GM20431 (cell line): ENCODE measurements around the gene FMN1.

ENCODE experiments used
- in situ Hi-C: fragments of 300-500 bp; cut with MseI, MboI; formaldehyde crosslinking; loops from one replicate; pipeline ENCODE4 v1.15.0; 2020; ENCODE audit warnings: low sequenced_read_pairs; ENCODE audit not compliant: unreplicated experiment

Gene FMN1

DNA sequence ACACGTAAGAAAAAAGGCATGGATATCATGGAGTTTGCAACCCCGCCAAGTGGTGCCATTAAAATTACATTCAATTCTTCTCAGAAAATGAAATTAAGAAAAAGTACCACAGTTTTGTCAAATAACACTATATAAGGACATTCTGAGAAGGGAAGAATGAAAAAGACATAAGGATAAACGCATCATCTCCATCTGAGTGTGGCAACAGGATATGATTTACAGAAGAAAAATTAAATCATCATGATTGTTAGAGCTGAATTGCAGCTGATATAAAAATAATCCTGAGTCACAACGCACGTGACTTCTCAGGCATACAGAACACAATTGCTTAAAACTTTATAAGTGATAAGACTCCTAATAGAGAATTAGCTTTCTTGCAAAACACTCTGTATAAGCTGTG lies 342.9 kb downstream of the FMN1 start:
- in situ Hi-C loops: no loop called here

DNA sequence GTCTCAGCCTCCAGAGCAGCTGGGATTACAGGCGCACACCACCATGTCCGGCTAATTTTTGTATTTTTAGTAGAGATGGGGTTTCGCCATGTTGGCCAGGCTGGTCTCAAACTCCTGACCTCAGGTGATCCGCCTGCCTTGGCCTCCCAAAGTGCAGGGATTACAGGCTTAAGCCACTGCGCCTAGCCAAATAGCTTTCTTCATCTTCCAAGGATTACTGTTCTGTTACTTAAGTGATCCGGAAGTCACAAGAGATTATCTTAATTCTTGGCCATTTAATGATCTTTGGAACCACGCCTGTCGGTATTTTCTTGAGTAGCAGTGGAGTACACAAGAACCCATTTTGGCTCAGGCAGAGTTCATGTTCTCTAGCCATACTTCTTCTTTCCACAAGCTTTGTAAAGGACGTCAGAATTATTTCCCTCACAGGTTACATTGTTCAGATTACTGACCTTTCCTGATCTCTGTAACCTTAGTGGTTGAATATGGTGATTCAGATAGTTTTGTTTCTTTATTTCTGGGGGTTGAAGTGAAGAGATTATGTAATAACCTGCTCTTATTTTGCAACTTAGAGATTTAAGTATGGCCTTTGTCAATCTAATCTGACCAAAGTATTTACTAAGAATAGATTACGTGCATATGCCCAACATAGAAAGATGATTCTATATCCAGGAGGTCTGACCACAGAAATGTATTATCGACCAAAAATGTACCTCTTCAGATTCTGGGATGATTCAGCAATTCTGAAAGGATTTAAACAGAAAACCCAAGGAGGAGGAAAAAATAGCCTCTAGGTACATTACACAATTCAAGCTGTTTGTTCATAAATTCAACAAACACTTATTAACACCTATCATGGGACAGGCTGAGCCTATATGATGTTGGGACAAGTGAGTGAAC lies 344.5 kb downstream of the FMN1 start:
- in situ Hi-C loops: loop anchor here (10.0 to 25.0 kb wide), 2 partner anchors 115 to 188 kb away; no protein-coding TSS in a partner anchor

DNA sequence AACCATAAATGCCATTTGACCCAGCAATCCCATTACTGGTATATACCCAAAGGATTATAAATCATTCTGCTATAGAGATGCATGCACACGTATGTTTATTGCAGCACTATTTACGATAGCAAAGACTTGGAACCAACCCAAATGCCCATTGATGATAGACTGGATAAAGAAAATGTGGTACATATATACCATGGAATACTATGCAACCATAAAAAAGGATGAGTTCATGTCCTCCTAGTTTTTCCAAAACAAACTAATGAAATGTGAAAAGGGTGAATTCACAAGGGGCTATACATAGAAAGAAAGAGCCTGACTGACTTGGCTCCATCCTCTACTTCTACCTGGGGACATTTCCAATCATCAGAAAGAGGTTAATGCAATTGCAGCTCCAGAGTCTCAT lies 347.8 kb downstream of the FMN1 start:
- in situ Hi-C loops: loop anchor here (10.0 to 25.0 kb wide), 2 partner anchors 118 to 184 kb away; no protein-coding TSS in a partner anchor

DNA sequence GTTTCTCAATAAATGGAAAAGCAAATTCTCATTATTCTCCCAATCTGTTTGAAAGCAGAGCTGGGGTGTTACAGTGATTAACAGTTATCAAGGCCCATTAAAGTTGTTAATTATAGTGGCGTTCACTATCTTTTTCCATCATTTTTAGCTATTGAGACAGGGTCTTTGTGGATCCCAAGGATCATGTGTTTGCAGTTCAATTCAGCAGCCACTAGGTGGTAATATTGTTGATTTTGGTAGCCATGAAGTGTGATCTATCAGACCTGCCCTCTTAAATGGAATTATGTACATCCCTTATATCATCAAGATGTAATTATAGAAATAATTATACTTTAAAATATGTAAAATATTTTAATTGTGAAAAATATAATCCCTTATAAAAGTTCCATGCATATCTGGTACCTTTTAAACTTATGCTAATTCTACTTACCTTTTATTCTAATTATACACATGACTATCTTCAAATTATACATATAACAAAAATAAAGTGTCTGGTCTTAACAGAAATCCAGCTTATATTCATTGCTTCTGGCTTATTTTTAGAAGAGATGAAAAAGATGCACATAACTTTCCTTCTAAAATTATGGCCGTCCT lies 350.3 kb downstream of the FMN1 start:
- in situ Hi-C loops: loop anchor here (10.0 to 25.0 kb wide), 2 partner anchors 121 to 182 kb away; no protein-coding TSS in a partner anchor

DNA sequence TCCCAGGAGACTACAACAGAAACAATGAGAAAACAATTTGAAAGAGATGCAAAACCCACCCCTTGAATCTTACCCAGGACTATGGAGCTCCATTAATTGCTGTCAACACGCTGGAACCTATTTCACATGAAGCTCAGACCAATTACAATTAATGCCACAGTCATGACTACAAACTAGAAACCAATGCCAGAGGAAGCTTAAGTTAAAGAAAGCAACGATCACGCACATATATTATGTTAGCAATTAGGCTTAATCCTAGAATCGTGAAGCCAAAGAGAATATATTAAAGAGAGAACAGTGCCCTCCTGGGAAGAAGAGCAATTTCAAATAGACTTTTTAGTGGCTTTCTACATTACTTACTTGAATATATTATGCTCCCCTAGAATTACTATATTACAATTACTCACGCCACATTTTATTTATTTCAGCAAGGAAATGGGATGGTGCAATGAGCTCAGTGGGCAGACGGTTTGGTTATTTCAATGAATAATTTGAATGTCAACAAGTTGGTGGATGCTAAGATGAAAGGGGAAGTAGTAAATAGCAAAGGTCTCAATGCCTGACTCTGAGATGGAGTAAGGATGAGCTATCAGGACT lies 351.2 kb downstream of the FMN1 start:
- in situ Hi-C loops: loop anchor here (10.0 to 25.0 kb wide), 2 partner anchors 121 to 181 kb away; no protein-coding TSS in a partner anchor

DNA sequence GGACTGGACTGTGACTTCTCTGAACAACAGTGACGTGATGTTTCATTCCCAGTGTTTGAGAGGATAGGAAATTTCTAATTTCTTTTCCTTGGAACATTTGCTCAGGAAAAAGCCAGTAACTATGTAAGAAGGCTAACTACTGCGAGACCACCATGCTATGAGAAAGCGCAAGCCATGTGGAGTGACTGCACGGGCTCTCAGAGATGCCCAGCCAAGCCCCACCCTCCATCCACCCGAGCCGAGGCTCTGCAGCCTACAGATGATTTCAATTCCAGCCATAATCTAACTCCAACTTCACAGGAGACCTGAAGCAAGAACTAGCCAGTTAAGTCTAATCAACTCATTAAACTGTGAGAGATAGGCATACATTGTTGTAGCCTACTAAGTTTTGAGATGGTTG lies 352.4 kb downstream of the FMN1 start:
- in situ Hi-C loops: loop anchor here (10.0 to 25.0 kb wide), 2 partner anchors 123 to 180 kb away; no protein-coding TSS in a partner anchor

DNA sequence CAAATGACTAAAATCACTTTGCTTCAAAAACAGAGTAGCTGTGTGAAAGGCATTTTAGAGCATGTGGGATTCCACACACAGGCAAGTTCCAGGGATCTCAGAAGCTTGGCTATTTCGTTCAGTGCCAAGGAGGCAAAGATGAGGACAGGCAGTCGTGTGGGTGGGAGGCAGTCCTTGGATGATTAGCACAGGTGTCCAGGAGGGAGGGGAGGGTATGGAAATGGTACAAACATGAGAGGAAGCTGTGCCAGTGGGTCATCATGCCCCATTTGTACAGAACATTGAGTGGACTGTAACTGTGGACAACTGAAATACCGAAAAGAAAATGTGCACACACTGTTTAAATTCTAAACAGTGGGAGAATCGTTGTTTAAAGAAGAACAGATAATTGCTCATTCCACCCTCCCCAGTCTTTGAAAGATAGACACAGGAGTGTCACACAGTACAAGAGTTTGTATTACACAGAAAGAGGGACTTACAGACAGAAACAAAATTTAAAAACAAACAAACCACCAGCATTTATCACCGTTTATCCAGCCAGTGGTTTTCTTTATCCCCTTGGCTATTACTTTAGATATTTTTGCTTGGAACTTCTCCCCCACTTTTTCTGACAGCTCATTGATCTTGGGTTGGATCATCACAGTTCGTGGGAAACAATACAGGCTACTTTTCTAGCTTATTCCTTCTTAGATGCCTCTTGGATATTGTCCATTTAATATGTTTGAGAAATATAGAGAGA lies 353.8 kb downstream of the FMN1 start:
- in situ Hi-C loops: loop anchor here (10.0 to 25.0 kb wide), 2 partner anchors 124 to 178 kb away; no protein-coding TSS in a partner anchor

DNA sequence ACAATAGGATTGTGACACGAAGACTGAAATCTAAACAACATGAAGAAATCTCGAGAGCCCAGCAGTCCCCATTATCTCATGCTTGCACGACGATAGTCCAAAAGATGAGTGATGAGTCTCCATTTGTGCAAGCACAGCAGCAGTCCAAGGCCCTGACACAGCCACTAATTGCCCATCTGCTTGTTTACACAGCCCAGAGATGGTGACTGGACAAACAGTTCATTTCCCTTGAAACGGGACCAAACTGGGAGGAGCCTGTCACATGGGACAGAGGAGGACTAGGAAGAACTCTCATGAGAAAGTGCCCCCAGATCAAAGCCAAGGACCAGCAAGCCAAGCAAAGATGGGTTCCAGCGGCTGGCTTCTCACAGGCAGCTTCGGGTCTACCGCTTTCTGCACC lies 355.7 kb downstream of the FMN1 start:
- in situ Hi-C loops: loop anchor here (25.0 kb wide), 1 partner anchor 177 kb away; no protein-coding TSS in a partner anchor

DNA sequence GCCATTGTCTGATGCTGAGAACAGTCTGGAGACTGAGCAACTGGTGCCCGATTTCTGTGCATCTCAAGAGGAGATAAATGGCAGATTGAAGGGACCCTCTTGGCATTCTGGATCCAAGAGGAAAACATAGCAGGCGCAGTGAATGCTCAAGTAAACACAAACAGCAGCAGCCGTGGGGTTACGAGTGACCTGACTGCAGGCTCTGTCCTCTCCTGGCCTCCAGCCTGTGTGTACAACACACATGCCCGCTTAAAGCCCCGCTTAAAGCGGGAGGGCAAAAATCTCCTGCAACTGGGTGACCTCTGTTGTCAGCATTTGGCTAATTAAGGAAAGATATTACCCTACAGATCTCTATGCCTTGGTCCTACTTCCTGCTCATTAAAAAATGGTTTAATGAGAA lies 356.2 kb downstream of the FMN1 start:
- in situ Hi-C loops: loop anchor here (25.0 kb wide), 1 partner anchor 176 kb away; no protein-coding TSS in a partner anchor

DNA sequence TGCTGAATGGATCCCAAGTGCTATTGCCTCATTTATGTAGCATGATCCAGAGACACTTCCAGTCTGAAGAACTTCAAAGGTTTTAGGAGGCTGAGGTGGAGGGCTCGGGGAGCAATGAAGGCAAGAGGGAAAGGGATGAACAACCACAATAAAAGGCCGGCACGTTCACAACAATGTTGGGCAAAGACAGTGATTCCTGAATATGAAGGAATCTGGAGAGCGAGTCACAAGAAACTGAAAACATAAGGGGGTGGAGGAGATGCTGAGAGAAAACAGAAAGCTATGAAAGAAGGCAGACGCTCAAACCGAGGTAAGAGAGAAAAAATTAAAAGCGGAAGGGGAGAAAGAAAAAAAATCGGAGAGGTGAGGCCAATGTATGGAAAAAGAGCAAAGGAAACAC lies 356.6 kb downstream of the FMN1 start:
- in situ Hi-C loops: loop anchor here (25.0 kb wide), 1 partner anchor 176 kb away; no protein-coding TSS in a partner anchor

DNA sequence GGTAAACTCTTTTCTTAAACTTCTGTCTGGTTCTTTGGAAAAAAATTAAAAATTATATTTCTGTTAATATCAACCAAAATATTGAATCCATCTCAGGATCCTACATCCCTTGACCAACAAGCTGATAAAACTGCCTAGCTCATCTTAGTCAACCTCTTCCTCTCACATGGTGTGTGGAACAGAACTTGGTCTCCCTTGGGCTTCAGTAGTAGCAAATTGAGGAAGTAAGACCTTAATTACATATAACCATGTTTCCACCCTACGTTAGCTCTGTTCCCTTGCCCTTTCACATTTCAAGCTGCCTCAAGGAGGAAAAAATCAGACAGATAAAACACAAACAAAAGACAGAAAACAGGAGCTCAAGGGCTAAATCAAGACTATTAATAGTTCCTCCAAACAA lies 360.4 kb downstream of the FMN1 start:
- in situ Hi-C loops: loop anchor here (25.0 kb wide), 1 partner anchor 172 kb away; no protein-coding TSS in a partner anchor

DNA sequence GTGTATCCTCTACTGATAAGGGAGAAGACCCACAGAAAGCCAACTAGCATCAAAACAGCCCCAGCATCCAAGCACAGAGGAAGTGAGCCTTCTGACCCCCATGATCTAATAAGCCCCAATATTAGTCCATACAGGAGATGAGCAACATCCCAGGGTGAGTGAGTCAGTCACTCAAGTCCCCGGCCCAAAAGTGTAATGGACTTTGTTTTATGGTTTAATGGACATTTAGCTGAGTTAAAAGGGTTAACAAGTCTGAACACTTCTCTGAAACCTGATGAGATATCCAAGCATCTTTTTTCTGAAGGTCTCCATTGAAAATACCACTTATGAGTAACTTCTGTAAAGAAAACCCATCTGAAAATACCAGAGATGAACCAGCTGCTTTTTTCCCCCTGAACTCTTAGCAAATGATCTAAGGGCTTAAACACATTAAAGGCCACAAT lies 361.1 kb downstream of the FMN1 start:
- in situ Hi-C loops: loop anchor here (25.0 kb wide), 1 partner anchor 171 kb away; no protein-coding TSS in a partner anchor

DNA sequence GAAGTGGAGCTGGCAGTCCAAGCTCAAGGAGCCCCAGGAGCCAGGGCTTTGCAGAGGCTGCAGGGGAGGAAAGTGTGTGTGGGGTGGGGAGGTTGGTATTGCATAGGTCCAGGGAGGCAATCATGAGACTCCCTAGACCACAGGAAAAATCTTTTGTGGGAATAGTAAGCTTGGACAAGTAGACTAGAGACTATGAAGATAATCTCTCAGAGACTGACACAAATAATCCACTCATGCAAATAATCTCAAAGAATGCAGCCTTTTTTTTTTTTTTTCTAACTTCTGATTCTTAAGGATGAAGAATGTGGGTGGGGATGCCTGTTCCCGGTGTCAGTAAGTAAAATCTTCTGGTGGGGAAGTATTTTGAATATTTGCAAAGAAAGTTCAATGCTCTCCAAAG lies 363.0 kb downstream of the FMN1 start:
- in situ Hi-C loops: loop anchor here (25.0 kb wide), 1 partner anchor 169 kb away; no protein-coding TSS in a partner anchor

DNA sequence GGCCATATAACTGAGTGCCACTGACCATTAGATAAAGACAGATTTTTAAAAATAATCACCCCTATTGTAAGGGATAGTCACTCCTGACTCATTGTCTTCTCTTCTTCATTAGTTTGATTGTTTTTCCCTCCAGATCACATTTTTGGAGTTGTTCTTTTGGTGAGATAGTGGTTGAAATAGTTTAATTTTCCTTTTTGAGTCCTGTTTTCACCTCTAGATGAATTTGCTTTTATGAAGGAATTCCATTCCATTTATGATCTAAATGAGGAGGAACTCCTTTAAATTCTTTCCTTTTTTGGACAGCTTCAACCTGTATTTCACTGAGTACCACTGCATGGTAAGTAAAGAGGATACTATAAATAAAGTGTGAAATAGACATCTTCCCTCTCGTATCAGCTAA lies 364.3 kb downstream of the FMN1 start:
- in situ Hi-C loops: loop anchor here (25.0 kb wide), 1 partner anchor 168 kb away; no protein-coding TSS in a partner anchor

DNA sequence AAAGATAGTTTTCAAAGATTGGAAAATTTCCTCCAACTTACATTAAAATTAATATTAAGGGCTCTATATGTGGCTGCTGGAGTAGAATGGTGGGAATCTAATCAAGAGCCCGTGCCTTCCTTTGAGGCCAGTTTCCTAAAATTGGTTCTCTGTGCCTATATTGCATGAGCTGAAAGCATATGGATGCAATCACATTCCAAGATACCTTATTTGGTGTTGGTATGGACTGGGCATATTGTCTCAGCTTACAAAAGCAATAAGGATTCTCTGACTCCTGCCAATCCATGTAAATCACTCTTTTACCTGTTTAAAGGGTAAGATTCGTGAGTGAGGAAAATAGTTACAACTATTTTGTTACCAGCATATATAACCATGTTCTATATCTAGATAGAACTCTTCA lies 365.1 kb downstream of the FMN1 start:
- in situ Hi-C loops: loop anchor here (25.0 kb wide), 1 partner anchor 167 kb away; no protein-coding TSS in a partner anchor

DNA sequence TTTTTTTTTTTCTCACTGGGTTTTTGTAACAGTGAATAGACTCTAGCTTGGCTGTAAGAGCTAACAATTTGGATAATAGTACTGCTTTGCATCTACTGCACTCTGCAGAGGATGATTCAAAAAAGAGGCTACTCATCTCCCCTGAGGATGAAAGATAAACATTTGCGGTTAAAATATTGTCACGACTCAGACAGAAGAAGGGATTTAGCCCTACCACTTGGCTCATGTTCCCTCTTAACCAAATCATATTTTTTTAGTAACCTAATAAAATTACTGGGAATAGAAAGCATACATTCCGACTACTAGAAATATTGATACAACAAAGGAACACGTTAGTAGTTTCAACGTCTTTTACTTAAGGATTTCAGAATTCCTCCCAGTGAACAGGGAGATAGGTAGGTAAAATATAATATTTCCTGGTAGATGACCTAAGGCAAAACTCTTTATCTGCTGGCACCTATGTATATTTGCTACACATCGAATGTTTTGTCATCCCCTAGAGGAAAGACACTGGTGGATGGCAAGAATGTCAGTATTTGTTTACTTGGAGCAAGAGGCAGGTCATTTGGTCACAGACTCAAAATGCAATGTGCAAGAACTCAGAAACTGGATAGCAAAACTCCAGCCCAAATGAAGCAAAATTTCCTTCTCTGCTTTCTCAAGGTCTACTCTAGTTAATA lies 365.9 kb downstream of the FMN1 start:
- in situ Hi-C loops: loop anchor here (25.0 kb wide), 1 partner anchor 166 kb away; no protein-coding TSS in a partner anchor

DNA sequence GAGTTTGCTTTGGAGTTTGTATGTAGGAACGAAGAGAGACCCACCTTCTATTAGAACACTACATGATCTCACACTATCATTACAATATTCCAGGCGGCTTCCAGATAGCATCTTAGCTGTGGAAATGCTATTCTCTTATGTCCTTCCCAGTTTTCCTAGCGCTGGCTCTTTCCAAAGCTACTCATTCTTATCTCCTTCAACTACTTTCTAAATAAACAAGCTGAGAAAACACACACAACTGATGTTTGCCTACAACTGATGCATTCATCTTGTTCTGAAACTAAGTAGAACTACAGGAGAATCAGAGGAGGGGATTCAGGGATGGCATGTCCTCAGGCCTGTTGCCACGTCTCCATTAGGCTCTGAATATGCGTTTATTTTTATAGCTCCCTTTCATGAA lies 367.8 kb downstream of the FMN1 start:
- in situ Hi-C loops: loop anchor here (25.0 kb wide), 1 partner anchor 164 kb away; no protein-coding TSS in a partner anchor

DNA sequence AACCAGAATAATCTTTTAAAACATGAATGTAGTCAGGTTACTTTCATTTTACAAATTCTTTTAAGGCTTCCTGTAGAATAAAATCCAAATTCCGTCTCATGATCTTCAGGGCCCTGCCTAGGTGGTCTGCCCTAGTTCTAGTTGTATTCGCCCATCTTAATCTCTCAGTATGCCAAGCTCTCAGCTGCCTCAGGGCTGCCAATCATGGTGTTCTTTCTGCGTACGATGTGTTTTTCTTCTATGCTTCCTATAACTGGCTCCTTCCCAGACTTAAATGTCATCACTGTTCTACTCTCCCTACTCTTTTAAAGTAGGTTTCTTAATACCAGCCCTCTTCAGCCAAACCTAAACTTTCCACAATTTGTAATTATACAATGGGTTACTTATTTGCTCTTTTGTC lies 369.3 kb downstream of the FMN1 start:
- in situ Hi-C loops: loop anchor here (25.0 kb wide), 1 partner anchor 163 kb away; no protein-coding TSS in a partner anchor

DNA sequence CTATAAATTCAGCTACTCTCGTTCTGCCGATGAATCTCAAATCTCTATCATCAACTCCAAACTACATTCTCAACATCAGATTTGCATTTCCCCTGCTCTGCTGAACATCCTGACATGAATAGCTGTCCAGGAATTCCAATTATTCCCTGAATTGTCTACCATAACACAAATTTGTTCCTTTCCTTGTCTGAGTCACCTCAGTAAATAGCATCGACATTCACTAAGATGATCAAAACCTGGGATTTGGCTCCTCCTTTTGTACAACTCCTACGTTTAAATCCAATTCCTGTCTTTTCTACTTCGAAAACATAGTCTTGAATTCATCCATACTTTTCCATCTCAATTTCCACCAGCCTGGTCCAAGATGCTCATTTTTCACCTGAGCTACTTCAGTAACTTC lies 369.7 kb downstream of the FMN1 start:
- in situ Hi-C loops: loop anchor here (25.0 kb wide), 1 partner anchor 162 kb away; no protein-coding TSS in a partner anchor
